GM18505 (cell line): ENCODE results near the gene MOB3B.
"Not testable (repeated sequence)": the region's sequence is repeated elsewhere in the genome, so short reads cannot be mapped to it uniquely, and the experiment has no call there.

ENCODE experiments used
- ATAC-seq: cut with Tn5 transposase; IDR thresholded peaks from one replicate; pipeline ENCODE4 v1.9.1; 2021; ENCODE audit not compliant: unreplicated experiment
- POLR2A ChIP-seq: IDR thresholded peaks from 4 replicates; pipeline ENCODE4 v1.6.1; 2011; ENCODE audit warnings: borderline replicate concordance; ENCODE audit not compliant: insufficient read depth, insufficient read length; ENCODE audit errors: extremely low read depth

Gene MOB3B

GRCh38 chr9:27453860-27454553 is 75.6 kb downstream of the MOB3B start:
- no peak for TF ChIP-seq POLR2A
- ATAC-seq = no peak

- no peak for ATAC-seq
- TF ChIP-seq POLR2A = no peak
Measured at GRCh38 chr9:27451207-27451797, 78.3 kb downstream of the MOB3B start.

DNA sequence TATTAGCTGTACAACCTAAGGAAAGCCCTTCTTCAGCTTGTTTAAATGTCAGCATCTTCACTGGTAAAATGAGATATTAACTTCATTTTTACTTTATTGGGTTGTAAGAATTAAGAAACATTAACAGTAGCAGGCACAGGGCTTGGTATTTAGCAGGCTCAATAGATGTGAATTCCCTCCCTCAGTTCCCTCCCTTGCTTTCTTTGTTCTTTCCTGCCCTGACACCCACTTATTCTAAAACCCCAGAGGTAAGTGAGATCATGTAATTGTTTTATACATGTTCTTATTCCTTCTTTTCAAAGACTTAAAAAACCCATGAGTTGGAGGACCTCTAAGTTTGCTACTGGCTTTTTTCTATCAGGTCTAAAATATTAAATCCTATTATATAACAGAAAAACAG is 78.9 kb downstream of the MOB3B start:
- ATAC-seq = no peak

DNA sequence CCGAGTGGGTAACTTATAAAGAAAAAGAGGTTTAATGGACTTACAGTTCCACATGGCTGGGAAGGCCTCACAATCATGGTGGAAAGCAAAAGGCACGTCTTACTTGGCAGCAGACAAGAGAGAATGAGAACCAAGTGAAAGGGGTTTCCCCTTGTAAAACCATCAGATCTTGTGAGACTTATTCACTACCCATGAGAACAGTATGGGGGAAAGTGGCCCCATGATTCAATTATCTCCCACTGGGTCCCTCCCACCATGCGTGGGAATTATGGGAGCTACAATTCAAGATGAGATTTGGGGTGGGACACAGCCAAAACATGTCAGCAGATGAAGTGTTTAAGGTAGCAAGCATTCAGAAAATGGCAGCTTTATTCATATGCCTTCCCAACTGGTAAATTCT is 81.3 kb downstream of the MOB3B start:
- ATAC-seq = not testable (repeated sequence)

More for the DNA sequence above, 78.9 kb downstream of the MOB3B start:
- TF ChIP-seq POLR2A = no peak

- no peak for TF ChIP-seq POLR2A
Measured at GRCh38 chr9:27447031-27447683, 82.5 kb downstream of the MOB3B start.

GRCh38 chr9:27445688-27446087 is 83.9 kb downstream of the MOB3B start:
- ATAC-seq = no peak
- TF ChIP-seq POLR2A = no peak

More at GRCh38 chr9:27447031-27447683, 82.5 kb downstream of the MOB3B start:
- ATAC-seq = no peak

- no peak for TF ChIP-seq POLR2A
- no peak for ATAC-seq
Measured at GRCh38 chr9:27445057-27445595, 84.5 kb downstream of the MOB3B start.

GRCh38 chr9:27442464-27442863 is 87.2 kb downstream of the MOB3B start:
- TF ChIP-seq POLR2A = no peak
- ATAC-seq = no peak

- TF ChIP-seq POLR2A = no peak
- peak; percentile 99 for ATAC-seq
Measured at GRCh38 chr9:27441741-27442070, 87.9 kb downstream of the MOB3B start.

- ATAC-seq = no peak
Measured at GRCh38 chr9:27440888-27441740, 88.5 kb downstream of the MOB3B start.

GRCh38 chr9:27438522-27438921 is 91.1 kb downstream of the MOB3B start:
- ATAC-seq = no peak
- no peak for TF ChIP-seq POLR2A

More at GRCh38 chr9:27440888-27441740, 88.5 kb downstream of the MOB3B start:
- TF ChIP-seq POLR2A = no peak

DNA sequence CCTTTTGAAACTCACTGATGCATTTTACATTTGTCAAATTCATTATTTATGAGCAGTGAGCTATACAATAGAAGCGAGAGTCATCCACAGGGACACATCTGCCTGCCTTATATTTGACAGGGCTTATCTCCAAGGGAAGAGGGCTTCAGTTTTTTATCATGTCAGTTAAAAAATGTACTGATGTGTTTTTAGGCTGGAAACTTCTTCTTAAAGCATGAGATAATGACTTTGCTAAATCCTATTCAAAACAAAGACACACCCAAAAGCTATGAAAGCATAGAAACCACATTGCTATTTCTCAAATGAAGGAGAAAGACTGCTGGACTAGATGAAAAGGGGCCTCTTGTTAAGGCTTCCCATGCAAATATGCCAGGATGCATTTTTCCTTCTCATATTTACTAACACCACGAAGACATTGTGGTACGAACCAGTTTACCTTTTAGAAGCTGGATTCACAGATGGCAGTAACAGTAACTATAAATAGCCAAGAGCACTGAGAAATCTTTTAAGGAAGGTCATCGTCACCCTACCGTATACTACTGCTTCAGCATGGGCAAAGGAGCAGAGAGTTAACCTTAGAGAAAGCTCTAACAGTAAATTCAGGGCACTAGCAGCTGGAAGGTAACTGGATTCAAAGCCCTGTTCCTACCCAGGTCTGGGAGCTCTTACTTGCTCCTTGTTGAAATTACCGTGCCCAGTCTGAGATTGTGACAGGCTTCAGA is 91.8 kb downstream of the MOB3B start:
- no peak for TF ChIP-seq POLR2A
- ATAC-seq = no peak

DNA sequence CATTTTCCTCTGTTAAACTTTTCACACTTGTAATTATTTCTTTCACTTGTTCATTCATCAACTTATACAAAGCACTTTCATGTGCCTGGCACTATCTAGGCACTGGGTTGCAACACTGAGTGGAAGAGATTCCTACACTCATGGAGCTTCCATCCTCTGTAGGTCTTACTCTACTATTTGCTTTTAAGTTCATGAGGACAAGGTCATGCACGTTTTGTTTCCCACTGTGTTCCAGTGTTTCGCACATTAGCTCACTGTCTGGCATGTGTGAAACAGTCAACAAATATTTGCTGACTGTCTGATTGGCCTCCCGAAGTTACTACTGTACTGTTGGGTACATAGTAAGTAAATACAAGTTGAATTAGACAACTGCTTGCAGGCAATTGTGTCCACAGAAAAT is 93.4 kb downstream of the MOB3B start:
- no peak for ATAC-seq
- no peak for TF ChIP-seq POLR2A

- ATAC-seq = no peak
- TF ChIP-seq POLR2A = no peak
Measured at GRCh38 chr9:27433631-27434325, 95.8 kb downstream of the MOB3B start.
